NCI-H1417 (cell line): ENCODE results near the gene RRAGC.
"Not testable (repeated sequence)": the region's sequence is repeated elsewhere in the genome, so short reads cannot be mapped to it uniquely, and the experiment has no call there.

Source experiments
- DNase-seq, 3 experiments: peaks; one replicate each; lab custom pipeline; 2025; lab: John Stamatoyannopoulos, UW

RRAGC gene

DNA sequence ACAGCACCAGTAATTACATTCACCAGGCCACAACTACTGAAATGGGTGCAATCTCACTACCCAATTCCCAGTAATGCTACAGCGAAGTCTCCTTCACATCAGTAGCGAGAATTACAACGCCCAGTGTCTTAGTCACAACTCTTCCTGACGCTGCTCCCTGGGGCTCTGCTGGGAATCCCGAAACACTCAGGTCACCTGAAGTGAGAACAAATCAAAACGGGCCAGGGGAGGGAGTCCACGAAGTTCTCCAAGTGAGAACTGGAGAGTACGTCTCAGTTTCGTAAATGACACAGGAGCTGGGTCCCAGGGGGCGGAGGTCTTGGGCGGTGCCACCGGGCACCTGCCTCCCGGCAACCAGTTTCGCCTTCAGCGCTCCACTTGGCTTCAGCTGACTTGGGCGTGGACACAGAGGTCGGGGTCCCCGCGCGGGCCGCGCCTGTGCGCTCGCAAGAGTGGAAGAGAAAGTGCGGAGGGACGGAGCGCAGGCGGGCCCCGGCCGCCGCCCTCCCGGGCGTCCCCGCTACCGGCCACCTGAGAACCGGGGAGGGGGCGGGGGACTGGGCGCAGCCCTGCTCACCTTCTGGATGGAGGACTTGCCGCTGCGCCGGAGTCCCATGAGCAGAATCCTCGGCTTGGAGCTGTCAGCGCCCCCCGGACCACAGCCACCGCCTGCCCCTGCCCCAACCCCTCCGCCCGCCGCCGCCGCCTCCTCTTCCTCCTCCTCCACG is 575 bp downstream of the RRAGC start:
- peak; percentile 44 to 70 (median 67) for DNase-seq

DNA sequence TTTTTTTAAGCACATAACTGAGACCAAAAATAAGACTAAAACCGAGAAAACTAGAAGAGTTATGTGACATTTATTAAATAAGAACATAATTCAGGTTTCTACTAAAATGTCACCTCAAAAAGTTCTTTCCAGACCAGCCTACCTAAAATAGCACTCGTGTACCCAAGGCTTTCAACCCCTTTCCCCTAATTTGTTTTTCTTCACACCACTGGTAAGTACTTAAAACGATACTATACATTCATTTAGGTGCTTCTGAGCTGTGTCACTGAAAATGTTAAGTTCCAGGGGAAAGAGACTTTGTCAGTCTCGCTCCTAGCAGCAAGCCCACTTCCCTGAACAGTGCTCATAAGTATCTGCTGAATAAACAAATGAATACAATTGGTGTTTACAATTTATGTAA is 6.8 kb downstream of the RRAGC start:
- DNase-seq, result no peak

DNA sequence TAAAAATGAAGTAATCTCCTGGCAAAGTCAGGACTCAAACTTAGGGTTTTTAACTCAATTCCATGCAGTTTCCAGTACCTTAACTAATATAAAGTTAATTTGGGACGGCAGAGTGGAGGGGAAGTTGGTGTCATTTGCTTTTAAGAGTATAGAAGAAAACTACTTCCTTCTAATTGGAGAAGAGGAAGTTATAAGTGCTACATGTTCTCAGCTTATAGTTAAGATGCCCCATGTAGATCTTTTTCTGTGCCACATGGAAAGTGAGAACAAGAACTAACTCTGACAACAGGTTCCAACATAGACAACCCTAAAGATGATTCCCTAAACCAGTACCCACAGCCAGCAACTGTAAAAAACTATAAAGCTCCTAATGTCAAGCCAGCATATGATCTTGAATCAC is 11.5 kb downstream of the RRAGC start:
- DNase-seq, result no peak

DNA sequence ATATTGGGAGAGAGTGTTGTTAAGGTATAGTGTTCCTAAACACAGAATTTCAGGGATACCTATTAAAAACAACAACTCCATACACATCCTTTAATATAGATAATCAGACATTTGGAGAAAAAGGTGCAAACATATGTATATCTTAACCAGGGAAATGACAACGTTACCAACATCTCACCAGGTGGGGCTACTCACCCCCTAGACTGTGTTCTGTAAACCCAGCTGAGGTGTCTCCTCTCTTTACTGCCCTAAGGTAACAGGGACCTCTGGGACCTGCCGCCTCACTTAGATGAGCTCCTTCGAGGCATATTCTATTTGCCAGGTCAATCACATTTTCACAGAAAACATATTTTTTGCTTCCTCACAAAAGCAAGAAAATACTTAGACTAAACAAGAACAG is 13.4 kb downstream of the RRAGC start:
- no peak for DNase-seq

DNA sequence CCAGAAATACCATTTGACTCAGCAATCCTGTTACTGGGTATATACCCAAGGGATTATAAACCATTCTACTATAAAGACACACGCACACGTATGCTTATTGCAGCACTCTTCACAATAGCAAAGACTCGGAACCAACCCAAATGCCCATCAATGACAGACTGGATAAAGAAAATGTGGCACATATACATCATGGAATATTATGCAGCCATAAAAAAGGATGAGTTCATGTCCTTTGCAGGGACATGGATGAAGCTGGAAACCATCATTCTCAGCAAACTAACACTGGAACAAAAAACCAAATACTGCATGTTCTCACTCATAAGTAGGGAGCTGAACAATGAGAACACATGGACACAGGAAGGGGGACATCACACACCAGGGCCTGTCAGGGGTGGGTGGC is 14.5 kb downstream of the RRAGC start:
- not testable (repeated sequence) for DNase-seq

DNA sequence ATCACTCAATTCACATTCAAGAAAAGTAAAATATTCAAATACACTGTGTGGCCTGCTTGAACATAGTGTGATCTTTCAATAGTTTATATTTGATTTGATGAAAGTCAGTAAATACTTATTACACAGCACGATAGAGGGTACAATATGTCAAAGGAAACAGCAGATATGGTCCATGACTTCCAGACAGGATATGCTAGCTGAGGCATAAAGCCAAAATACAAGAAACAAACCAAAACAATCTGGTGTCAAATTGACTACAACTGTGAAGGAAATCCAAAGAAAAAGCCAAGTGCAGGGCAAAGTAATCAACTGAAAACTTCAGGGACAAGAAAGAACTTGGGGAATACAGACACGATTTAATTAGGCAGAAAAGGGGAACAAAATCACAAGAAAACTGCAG is 19.3 kb downstream of the RRAGC start:
- no peak for DNase-seq

DNA sequence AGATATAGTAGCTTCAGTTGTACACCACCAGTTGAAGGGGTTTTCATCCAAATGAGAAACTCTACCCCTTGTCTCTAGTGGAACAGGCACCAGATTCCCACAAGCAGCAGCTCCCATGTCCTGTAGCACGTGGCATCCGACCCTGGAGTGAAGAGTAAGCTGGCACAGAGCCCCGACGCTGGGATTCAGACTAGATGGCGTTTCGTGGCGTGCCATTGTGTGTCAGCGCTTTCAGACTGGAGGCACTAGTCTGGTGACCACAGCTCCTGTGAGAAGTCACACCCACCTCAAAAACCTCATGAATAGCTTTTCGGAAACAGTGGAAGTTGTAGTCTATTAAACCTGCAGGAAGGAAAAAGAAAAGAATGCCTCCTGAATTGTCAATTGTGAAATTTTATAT is 20.2 kb downstream of the RRAGC start:
- DNase-seq, result no peak

DNA sequence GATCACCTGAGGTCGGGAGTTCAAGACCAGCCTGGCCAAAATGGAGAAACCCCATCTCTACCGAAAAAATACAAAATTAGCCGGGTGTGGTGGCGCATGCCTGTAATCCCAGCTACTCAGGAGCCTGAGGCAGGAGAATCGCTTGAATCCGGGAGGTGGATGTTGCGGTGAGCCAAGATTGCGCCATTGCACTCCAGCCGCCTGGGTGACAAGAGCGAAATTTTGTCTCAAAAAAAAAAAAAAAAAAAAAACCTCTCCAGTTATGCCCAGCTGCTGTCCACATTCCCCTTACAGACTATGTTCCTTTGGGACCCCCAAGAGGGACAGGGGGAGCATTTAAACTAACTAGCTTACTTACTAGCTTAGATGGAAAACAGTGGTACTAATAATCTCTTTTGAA is 23.3 kb downstream of the RRAGC start:
- not testable (repeated sequence) for DNase-seq

DNA sequence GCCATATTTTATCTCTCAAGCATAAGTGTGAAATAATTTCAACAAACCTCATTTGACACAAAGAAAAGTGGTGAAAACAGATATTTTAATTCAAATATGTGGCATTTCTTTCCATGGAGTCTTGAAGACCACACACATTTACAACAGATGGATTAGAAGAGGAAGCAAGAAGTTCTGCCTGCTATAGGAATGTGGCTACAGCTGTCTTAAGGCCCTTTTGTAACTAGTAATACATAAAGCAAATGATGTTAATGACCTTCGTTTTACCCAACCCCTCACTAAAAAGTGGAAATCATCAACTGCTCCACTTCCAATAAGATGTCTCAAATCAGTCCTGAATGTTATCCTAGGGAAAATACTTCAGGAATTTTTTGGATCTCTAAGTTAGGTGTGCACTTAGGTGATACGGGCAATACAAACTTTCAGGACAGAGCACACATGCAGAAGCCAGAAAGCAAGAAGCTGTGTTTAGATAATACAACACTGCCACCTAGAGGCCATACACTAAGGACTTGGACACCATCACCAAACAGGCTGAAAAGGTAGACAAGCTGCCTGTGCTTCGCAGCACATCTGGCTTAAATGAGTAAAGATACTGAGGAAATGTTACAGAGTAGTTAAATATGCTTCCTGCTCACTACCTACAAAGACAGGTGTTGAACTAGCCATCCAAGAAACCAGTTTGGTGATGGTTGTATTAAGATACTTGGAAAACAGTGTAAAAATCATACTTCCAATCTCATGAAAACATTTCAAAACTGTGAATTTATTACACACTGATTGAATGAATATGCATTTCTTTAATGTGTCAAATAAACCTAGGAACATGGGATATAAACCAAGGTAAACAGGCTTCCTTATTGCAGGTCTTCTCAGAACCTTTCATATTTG is 24.4 kb downstream of the RRAGC start:
- peak; percentile 54 to 92 (median 86) for DNase-seq

DNA sequence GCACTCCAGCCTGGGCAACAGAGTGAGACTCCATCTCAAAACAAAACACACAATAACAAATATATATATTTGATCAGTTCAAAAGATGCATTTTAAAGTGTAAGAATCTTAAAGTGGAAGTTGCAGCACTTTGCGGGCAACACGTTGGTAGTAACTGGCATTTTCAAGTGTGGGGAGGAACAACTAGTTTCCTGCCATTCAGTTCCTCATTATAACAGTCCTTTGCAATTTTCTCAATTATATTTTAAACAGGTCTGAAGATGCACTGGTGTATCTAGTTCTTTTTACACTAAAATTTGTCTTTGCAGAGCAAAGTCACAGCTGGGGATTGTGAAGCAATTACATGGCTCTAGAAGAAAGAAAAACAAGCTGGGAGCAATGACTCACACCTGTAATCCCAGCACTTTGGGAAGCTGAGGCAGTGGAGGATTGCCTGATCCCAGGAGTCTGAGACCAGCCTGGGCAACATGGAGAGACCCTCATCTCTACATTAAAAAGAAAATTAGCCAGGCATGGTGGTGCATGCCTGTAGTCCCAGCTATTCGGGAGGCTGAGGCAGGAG is 25.3 kb downstream of the RRAGC start:
- DNase-seq, result no peak

DNA sequence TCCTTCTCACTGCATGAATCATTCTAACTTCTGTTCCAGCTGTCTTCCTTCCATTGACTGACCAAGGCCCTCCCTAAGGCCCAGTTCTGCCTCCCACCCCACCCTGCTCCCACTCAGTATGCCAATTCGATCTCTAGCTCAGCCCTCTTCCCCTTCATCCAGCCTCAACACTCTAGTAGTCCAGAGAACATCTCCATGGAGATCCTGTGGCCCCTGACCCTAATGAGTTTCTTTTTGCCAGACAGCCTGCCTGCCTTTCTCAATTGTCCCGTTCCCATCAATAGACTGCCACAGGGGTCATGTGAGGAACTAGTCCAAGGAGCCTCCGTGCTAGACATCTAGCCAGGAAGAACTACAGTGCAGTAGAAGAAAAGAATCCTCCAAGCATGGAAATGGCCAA is 26.4 kb downstream of the RRAGC start:
- no peak for DNase-seq

DNA sequence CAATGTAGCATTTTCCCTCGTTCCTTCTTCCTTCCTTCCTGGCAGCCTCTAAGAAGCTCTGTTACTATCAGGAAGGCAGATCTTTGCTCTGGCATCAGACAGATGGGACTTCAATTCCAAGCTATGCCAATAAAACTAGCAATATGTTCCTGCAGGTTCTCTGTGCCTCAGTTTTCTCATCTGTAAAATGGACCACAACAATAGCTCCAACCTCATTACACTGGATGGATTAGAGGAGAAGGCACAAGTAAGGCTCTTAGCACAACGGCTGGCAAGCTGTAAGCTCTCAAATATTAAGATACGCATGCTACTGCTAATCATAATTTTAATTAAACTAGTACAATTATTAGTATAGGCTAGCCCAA is 27.2 kb downstream of the RRAGC start:
- no peak for DNase-seq

DNA sequence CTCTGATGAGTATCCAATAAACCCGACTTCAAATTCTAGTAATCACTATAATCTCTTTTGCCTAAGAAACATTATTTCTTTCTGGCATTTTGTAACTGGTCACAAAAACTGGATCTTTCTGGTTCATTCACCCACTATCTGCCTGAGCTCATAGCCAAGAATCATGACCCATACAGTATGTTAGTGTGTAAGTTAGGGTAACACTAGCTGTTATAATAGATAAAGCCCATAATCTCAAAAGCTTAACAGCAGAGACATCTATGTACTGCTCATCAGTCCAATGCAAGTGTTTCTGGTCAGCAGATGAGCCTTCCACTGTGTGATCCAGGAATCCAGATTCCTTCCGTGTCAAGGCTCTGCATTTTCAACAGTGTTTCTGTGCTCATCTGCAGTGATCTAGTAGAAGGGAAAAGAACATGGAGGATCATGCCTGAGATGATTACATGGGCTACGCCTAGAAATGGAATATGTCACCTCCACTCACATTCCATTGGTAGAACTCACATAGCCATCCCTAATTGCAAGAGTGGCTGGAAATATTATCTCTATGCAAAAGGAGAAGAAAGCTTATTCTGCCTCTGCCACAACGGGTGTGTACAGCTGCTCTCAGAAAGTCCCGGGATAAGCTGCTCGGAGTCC is 27.7 kb downstream of the RRAGC start:
- no peak for DNase-seq

DNA sequence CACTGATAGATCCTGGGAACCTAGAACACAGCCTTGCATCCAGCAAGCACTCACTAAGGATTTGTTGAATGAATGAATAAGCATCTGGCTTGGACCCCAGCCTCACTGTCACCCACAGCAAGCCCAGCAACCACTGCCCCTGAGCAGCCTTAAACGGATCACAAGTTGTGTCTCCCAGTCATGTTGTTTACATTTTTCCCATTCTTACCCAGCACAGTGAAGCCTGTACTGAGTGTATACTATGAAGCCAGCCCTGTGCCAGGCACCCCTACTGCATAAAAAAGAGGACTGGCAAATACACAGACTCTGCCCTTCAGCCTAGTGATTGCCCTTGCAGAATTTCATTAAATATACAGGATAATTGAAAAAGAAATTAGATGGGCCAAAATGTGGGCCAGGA is 30.2 kb downstream of the RRAGC start:
- no peak for DNase-seq

DNA sequence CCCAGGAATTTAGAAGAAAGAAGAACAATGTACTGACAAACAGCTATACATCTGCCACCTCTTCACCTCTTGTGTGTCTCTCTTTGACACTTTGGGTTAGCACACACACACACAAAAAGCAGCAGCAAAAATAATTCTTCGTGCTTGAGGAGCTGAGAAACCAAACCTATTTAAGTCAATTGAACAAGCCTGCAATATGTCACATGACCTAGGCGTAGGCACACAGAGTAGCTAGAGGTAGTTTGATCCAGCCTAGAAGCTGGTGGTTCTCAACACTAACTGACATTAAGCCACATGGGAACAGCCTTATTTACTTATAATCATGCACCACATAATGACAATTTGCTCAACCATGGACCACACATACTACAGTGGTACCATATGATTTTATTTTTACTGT is 32.3 kb downstream of the RRAGC start:
- peak in 2 of 3 experiments; percentile 16 to 24 for DNase-seq

DNA sequence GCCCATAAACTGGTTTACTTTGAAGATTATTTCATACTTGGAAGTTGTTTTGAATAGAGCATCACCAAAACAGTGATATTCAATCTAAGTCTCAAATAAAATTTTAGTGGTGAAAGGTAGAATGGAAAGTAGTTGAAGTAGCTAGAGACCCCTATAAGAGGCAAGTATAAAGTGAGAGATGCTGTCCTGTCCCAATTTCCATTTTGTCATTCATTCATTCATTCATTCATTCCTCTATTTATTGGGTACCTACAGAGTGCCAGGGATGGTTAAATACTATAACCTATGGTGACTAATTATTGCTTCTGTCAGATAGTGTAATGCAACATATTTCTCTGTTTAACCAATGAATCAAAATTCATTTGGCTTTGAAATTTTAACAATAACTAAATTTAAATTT is 32.7 kb downstream of the RRAGC start:
- DNase-seq, result no peak

DNA sequence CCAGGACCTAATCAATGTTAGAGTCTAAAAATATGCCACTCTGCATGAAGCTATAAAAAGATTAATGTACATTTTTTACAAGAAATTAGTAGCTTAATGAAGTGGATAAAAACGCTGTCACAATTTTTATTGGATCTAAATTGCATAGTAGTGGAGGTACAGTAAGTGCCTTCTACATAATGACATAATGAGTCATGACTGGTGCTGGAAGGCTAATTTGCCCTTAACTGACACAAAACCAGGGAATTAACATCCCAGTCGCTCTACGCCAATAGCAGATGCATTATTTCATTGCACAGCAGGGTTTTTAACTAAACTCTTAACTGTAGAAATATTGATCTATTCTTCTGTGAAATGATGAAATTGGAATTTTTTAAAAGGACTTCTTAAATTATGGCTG is 33.3 kb downstream of the RRAGC start:
- DNase-seq, result peak in 2 of 3 experiments; percentile 52 to 91

DNA sequence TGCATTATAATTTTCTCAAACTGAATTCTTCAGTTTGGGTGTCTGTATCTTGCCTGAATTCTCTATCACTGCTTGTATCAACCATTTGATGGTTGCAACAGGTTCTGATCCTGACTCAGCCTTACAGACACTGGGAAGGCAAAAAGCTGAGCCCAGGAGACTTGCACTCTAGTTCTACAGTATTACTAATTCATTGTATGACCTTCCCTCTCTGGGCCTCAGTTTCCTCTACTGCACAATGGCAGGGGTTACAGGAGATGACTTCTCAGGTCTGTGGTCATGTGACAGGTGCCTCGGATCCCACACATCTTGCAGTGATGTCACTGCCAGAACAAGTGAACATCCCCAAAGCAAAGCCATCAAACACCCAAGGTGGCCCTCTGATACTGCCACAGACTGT is 38.7 kb downstream of the RRAGC start:
- no peak for DNase-seq

DNA sequence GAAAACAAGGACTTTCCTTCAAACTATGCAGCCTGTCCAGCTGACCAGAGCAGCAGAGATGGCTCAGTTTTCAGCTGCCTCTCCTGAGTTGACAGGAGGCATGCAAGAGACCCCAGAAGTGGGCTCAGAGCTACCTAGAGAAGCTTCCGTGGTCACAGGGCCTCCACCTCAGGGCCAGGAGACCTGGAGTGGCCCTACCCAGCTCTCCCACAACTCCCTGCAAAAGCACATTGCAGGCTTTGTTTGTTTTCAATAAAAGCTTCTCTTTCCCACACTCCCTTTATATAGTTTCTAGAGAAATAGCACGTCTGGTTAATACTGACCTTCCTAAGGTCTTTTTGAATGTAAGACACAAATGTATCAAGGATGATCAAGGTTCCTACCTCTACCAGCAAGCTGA is 40.1 kb downstream of the RRAGC start:
- DNase-seq, result no peak

DNA sequence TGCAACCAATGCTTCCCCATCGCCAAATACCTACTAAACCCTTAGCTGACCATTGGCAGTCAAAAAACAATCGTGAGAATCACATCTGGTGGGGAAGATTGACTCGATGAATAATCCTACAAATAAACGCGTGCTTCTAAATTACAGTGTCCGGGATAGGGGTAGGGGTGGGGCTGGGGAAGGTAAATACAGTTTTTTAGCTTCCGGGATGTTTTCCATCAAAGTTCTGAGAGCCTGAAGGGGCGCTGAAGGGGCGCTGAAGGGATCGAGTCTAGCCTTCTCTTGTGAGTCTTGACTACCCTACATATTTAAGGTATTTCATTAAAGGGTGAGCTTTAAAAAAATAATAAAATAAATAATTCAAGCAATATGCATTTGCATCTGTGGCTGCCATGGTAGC is 40.5 kb downstream of the RRAGC start:
- no peak for DNase-seq

DNA sequence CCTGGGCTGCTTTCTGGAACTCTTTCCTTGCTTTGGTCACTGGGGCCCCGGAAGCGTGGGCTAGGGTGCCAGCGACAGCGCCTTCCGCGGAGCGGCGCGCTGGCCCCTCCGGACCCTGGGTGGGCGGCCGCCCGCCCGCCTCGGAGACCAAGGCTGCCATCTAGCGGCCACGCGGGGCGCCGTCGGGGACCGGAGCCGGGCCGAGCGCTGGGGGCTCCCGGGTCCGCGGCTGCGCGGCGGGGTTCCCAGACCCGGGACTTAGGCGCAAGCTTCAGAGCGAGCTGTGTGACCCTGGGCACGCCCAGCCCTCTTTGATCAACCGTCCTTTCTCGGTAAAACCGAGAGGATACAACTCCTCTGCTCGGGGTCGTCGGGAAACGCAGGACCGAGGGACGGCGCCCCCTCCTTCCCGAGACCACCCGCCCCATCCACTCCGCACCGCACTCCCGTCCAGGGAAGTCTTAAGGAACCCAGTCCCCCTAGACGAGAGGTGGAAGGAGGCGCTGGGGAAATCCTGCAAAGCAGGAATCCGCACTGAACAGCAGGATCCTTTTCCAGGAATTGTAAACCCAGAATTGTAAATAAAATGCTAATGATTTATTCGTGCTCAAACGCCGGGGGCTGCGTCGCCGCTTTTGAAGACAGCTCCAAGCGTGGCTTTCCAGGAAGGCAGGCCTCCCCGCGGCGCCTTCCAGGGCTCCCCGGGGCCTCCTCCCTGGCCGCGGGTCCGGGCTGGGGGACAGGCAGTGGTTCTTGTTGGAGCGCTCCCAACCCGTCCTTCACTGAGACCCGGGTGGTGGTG is 41.2 kb downstream of the RRAGC start:
- peak in 2 of 3 experiments; percentile 48 to 54 for DNase-seq
